Neural cell (in vitro differentiated cells): Measurements from ENCODE around the gene TECPR2.

Source experiments
- CTCF ChIP-seq: fragments of 450-650 bp; IDR thresholded peaks from 2 replicates; pipeline ENCODE4 v1.5.1; 2014; ENCODE audit warnings: antibody characterized with exemption, mild to moderate bottlenecking, moderate library complexity; ENCODE audit not compliant: poor library complexity, severe bottlenecking
- EZH2 ChIP-seq: fragments of 200-600, 300-800 bp; shearing (Covaris generic), sonication (generic); IDR thresholded peaks from 2 replicates; pipeline ENCODE4 v1.6.1; 2014; ENCODE audit warnings: antibody characterized with exemption, low read length, borderline replicate concordance, mild to moderate bottlenecking; ENCODE audit not compliant: insufficient read depth, poor library complexity, severe bottlenecking
- MXI1 ChIP-seq: fragments of 450-650 bp; conservative IDR thresholded peaks from 2 replicates; pipeline ENCODE4 v1.6.1; 2014; ENCODE audit warnings: antibody characterized with exemption, mild to moderate bottlenecking; ENCODE audit not compliant: poor library complexity, severe bottlenecking
- REST ChIP-seq: IDR thresholded peaks from 2 replicates; pipeline ENCODE4 v1.6.1; 2012; ENCODE audit warnings: borderline replicate concordance

- TF ChIP-seq CTCF (no peak), REST (no peak), EZH2 (no peak), MXI1 (no peak)
Observed at GRCh38 chr14:102544046-102544746, 181.5 kb downstream of the TECPR2 start.
